ENCODE results near the gene PRSS56.
A peak's percentile ranks its signal among the peaks of the same experiment; 100 is the strongest.
"Not testable (repeated sequence)": the region's sequence is repeated elsewhere in the genome, so short reads cannot be mapped to it uniquely, and the experiment has no call there.

Gene PRSS56

DNA sequence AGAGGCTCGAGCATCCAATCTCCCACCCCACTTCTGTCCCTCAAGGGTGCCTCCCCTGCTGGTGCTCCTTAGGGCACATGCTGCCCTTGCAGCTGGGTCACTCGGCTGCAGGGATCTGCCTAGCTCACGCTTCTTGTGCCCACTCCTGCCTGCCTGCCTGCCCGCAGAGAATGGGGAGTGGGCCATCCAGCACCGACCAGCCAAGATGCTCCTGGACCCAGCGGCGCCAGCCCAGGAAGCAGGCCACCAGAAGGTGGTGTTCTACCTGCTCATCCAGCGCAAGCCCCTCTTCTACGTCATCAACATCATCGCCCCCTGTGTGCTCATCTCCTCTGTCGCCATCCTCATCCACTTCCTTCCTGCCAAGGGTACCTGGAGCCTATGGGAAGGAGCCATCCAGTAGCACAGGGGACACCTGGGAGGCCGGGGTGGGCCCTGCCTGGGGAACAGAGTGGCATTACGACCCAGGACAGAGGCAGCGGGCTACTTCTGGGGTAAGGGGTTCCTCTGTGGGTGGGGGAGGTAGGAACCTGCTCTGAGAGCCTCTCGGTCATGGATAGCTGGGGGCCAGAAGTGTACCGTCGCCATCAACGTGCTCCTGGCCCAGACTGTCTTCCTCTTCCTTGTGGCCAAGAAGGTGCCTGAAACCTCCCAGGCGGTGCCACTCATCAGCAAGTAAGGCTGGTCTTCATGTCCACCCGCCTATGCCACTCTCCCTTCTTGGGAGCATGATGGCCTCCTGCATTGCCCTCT is 22.7 kb downstream of the PRSS56 start:
- no peak for DNase-seq

DNA sequence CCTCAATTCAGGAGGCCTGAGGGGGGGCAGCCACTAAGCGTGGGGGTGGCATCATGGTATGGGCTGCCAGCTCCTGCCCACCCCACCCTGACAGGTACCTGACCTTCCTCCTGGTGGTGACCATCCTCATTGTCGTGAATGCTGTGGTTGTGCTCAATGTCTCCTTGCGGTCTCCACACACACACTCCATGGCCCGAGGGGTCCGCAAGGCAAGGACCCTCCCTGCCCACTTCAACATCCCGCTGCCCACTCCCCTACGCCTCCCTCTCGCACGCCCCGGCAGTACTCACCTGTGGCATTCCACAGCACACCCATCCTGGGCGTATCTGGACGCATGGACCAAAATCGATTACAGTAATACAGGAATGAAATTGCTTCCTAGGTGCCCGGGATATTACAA is 23.3 kb downstream of the PRSS56 start:
- DNase-seq = no peak

DNA sequence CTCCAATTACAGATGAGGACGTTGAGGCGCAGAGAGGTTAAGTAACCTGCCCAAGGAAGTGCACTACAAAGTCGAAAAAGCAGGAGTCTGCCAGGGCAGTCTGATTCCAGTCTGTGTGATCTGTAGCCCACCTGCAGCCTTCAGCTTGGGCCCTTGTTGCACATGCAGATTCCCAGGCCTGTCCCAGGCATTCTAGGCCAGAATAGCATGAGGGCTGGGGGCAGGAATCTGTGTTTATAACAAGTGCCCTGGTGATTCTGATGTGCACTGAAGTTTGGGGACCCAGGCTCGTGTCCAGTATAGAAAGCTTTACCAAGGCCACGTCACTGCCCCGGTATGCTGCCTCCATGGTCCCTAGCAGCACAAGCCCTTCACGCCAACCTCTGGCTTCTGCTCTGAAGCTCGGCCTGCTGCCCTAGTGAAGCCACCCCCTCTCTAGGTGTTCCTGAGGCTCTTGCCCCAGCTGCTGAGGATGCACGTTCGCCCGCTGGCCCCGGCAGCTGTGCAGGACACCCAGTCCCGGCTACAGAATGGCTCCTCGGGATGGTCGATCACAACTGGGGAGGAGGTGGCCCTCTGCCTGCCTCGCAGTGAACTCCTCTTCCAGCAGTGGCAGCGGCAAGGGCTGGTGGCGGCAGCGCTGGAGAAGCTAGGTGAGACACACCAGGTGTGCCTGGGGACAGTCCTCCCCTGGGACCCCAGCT is 23.9 kb downstream of the PRSS56 start:
- DNase-seq = no peak

DNA sequence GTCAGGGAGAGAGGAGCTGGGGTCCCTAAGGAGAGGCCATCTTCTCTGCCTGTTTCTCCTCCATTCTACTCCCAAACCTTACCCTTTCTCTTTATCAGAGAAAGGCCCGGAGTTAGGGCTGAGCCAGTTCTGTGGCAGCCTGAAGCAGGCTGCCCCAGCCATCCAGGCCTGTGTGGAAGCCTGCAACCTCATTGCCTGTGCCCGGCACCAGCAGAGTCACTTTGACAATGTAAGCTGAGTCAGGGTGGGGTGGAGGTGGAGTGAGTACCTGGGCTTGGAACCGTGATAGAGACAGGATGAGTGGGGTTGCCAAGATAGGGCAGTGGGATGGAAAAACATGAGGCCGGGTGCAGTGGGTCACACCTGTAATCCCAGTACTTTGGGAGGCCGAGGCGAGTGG is 24.5 kb downstream of the PRSS56 start:
- no peak for DNase-seq

DNA sequence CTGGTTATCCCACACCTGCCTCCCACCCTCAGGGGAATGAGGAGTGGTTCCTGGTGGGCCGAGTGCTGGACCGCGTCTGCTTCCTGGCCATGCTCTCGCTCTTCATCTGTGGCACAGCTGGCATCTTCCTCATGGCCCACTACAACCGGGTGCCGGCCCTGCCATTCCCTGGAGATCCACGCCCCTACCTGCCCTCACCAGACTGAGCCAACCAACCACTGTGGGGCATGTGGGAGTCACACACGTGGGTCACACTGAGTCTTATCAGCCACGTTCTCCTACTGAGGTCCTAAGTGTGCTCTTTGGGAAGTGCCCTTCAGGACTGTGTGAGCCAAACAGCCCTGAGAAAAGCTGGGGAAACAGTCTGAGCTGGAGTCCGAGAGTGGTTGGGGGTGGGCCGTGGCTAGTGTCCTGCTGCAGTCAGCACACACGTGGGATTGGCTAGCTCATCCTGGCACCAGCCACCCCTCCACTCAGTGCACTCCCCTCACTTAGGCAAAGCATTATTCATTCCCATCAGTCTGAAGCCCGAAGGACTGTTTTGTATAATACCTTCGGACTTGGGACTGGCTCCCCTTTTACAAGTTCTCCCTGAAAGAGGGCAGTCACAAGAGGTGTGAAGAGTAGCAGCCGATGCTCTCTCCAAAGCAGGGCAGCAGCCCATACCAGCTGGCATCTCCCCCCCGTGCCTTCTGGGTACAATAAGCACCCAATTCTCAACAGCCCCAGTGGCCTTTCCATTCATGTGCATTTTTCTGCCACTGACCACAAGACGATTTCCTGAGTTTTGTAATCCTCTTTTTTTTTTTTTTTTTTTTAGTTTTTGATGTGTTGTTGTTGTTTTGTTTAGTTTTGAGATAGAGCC is 25.6 kb downstream of the PRSS56 start:
- DNase-seq = no peak

DNA sequence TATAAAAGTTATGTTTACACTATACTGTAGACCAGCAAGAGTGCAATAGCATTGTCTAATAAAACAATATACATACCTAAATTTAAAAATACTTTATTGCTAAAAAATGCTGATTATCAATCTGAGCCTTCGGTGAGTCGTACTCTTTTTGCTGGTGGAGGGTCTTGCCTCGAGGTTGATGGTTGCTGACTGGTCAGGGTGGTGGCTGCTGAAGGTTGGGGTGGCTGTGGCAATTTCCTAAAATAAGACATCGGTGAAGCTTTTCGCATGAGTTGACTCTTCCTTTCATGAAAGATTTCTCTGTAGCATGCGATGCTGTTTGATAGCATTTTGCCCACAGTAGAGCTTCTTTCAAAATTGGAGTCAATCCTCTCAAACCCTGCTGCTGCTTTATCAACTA is 27.8 kb downstream of the PRSS56 start:
- DNase-seq = no peak

DNA sequence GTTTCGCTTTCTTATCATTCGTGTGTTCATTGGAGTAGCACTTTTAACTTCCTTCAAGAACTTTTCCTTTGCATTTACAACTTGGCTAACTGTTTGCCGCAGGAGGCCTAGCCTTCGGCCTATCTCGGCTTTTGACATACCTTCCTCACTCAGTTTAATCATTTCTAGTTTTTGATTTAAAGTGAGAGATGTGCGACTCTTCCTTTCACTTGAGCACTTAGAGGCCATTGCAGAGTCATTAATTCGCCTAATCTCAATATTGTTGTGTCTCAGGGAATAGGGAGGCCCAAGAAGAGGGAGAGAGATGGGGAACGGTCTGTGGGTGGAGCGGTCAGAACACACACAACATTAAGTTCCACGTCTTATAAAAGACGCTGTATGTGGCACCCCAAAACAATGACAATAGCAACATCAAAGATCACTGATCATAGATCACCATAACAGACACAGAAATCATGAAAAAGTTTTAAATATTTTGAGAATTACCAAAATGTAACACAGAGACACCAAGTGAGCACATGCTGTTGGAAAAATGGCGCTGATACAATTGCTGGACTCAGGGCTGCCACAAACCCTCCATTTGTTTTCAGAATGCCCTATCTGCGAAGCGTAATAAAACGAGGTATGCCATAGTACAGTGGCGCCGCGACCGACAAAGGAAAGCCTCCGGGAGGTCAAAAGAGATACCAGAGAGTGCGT is 29.6 kb downstream of the PRSS56 start:
- no peak for DNase-seq

DNA sequence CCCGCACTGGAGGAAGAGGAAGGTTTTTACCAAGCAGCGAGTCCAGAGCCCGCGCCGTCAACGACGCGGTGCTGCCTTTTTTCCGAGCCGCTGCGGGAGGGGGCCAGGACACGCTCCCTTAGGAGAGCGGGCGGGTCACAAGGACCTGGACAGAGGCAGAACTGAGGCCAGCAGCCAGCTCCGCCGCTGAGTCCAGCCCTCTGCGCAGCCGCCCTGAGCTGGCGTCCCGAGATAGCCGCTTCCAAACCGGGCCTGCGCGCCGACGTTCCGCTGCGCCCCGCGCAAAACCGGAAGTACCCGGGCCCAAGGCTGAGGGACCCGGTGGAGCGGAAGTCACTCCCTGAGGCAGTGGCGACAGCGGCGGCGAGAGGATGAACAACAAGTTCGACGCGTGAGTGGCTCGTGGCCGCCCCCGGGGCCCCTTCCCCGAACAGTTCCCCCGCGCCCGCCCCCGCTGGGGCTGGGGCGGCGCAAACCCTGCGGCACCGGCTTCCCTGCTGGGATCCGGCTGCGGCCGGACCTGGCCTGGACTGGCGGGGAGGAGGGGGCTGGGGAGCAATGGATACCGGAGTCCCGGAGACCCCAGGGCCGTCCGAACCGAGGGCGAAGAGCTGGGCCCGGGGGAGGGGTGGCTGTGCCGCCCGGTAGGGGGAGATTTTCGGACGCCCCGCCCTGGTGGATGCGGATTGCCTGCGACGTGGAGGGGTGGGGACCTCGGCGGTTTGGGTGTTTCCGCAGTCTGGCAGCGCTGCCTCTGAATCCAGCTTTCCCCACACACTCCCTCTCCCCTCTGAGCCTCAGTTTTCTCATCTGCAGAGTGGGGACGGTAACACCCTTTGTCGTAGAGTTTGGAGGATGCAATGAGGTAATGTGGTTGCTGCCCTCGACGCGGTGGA is 30.4 kb downstream of the PRSS56 start, which contains the start of the genes EIF4E2 and TIGD1:
Gene EIF4E2 (plus strand): TSS at position 336 of the 896 bp plus-strand sequence. CDS start 36 bp downstream, at position 372.
Gene TIGD1 (minus strand): TSS at position 204 of the 896 bp plus-strand sequence. CDS start 675 bp downstream, outside the sequence.
- peak; percentile 96 for DNase-seq

DNA sequence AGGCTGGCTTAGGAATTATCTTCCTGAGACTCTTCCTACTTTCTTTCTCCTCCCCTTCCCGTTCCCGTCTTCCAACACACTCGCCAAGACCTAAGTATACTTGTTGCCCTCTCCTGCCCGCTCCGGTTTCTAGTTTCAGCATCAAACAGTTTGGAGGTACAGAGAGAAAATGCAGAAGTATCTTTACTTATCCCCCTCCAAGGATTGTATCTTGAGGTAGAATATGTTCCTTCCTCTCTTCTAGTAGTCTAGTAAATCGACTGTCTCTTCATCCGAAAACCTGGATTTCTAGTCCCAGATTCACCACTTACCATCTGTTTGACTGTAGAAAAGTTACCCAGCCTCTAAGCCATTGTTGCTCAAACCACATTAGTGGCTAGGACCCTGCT is 31.1 kb downstream of the PRSS56 start:
- no peak for DNase-seq

DNA sequence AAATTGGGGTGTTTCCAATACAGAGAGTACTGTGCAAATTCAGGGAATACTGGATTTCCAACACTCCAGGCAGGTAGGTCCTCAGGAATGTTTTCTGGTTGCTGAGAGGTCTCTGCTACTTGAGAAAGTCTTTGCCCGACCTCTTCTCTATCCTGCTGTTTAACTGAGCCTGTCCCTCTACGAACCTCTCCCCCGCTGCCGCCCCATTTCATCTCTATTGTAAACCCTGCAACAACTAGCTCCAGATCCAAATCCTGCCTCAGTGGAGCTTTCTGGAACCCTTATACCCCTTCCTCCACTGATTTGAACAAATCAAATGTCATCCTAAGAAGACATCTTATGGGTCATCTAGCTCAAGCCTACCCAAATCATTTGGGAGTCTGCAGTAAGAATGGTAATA is 31.6 kb downstream of the PRSS56 start:
- no peak for DNase-seq

DNA sequence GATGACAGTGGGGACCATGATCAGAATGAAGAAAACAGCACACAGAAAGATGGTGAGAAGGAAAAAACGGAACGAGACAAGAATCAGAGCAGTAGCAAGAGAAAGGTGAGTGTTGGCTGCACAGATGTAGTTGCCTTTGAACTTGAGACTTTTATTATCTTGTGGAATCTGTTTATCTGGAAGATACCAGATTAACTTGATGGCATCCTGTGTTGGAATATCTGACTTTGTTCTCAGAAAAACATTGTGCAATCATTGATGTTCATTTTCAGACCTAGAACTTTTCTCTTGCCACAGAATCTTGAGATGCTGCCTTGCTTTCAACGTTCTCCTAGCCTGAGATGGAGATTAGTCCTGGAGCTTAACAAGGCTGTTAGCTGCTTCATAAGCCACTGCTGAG is 36.2 kb downstream of the PRSS56 start:
- DNase-seq = no peak

DNA sequence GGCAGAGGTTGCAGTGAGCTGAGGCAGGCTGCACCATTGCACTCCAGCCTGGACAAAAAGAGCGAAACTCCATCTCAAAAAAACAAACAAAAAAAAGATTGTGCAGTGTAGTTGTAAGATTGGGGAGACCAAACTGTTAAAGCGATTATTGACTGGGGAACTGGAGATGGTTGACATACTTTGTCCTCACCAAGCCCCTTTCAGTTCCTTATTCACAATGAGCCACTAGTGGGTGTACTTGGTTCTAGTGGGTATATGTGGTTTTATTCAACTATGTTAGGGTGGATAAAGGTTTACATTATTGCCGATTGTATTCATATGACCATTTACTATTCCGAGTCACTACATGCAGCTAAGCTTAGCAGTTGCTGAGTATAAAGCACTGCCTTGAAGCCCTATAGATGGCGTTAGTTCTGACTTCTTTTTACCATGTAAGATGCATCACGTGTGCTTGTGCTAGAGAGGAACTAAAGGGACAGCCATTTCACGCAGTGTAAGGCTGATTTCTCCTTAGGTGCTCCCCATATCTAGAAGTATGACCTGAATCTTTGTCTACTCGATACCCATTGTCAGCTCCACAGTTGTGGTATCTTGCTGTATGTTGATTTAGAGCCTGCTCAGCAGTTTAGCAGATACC is 42.4 kb downstream of the PRSS56 start:
- no peak for DNase-seq

DNA sequence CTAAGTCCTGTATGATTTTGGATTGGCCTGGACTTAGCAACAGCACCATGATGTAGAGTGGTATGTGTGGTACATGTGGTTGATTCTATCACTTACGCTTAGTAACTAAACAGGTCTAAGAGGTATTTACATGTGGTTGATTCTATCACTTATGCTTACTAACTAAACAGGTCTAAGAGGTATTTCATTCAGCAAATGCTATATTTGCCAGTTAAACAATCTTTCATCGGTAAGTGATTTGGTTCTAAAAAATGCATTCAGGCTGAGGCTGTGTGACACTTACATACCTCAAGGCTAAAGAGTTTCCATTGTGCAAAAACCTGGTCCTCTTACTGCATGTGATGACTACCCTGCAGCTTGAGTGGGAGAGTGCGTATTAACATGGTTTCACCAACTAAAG is 43.4 kb downstream of the PRSS56 start:
- DNase-seq = no peak

DNA sequence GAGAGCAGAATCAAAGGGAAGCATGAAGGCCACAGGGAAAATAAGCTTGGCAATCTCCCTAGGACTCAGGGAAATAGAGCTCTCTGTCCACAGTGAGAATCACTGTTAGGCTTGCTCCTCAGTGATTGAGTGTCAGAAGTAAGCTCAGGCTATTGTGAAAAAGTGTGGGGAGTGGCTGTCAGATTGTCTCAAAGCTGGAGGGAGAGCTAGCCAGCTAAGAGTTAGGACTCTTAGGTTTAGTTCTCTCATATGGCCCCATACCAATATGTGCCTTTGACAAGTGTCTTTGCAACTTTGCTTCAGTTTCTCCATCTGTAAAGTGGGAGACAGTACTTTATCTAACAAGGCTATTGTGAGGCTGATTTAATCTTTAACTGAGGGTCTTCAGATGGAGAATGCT is 47.5 kb downstream of the PRSS56 start:
- DNase-seq = no peak

DNA sequence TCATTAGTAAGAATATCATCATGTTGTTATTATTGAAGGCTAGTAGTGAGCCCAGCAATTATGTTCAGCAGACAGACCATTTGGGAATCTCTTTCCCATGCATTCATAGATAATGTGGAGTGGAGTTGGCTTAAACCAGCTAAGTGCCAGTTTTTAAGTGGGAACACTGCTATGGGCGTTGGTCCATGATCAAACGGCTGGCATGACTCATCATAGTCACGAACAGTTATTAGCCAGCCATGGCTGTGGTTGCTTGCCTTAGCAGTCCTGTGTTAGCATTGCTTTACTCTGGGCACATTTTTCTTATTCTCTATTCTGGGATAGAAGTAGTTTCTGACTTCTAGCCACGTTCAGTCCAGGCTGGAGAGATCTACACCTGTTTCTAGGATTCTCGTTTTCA is 48.0 kb downstream of the PRSS56 start:
- DNase-seq = no peak

DNA sequence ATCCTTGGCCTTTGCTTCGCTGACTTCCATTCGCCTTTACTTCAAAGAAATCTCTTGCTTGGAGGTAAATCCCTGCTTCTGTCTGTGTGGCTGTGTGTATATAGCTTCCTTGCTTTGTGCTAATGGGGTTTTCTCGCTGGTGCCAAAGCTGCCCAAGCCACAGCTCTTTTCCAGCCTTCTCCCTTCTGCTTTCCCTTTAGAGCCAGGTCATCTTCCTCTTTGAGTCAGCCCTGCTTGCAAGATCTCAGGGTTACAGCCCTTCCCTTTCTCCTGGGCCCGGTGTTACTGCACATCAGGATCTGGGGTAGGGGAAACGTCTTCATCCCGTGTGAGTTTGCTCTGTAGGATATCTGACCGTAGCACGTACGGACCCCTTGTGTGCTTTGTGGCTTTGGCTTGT is 49.4 kb downstream of the PRSS56 start:
- DNase-seq = no peak

DNA sequence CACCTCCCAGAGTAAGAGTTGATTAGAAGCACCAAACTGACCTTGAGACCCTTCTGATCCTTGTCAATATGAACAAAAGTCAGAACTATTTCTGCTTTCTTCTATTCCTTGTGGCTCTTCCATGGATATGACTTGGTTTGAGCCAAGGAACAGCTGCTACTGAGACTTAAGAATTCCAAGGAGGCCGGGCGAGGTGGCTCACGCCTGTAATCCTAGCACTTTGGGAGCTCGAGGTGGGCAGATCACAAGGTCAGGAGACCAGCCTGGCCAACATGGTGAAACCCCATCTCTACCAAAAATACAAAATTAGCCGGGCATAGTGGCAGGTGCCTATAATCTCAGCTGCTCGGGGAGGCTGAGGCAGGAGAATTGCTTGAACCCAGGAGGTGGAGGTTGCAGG is 50.3 kb downstream of the PRSS56 start:
- not testable (repeated sequence) for DNase-seq

DNA sequence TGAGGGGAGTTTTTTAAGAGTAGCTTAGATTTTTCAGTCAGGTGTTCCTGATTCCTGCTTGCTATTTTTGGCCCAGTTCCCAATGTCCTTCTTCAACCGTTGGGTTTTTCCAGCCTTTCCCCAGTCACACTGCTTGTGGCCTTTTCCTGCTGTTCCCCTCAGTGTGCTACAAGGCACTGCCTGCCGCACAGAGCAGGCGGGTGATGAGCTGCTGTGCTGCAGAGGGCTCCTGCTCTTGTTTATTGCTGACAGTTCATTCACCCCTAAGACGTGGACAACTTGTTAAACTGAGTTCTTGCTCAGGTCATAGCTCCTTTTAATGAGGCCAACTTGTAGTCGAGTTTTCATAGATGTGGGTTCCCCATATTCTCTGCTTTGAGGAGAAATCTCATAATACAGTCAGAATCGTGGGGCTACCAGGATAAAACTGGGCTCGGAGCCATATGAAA is 50.9 kb downstream of the PRSS56 start:
- no peak for DNase-seq

DNA sequence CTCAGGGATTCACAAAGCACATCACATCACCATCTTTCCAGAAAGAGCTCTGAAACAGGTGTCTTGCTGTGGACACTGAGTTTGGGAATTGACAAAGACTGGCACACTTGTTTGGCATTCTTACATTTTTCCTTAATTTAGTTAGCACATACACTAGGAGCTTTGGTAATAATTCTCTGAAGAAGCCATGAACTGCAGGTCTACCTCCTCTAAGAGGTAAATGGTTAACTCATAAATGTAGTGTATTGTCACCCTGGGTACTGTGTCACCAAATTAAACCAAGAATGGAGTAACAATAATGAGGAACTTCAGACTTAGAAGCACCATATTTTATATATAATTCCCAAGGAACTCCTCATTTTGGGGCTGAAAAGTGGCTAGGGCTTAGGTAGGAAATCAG is 52.9 kb downstream of the PRSS56 start:
- DNase-seq = no peak

DNA sequence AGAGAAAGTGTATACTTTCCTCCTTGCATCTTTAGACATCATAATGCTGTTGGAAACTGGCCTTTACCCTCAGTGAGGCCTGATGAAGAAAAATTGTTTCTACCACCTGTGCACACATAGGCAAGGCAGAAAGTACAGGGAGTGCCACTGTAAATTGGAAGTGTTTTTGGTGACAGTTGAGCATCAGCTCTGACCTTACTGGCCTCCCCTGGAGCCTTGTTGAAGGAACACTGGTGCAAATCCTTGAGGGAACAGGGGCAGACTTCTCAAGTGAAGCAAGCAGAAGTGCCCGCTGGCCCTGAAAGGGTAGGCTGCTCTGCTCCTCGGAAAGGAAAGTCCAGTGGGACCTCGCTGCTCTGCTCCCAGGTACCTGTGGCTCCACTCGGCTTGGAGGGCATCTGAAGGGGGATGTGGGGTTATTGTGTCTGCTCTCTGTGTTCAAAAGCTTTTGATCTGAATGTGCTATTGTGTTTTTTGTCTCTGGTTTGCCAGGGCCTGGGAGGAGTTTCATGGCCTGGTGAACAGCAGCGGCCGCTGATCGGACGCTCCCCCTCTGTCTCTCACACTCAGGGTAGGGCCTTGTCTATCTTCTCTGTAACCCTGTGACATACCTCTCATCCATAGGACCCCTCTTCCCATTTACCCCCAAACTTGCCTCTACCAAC is 53.7 kb downstream of the PRSS56 start:
- no peak for DNase-seq

Measured in left hindlimb (tissue), 1 donor.